GM04503 (cell line): ENCODE measurements around the gene TMPRSS9.
"Not testable (repeated sequence)": the region's sequence is repeated elsewhere in the genome, so short reads cannot be mapped to it uniquely, and the experiment has no call there.

Source experiments
- DNase-seq: peaks from one replicate; pipeline ENCODE4 v3.0.0-alpha.2; 2012; ENCODE audit warnings: low read depth

The TMPRSS9 gene

DNA sequence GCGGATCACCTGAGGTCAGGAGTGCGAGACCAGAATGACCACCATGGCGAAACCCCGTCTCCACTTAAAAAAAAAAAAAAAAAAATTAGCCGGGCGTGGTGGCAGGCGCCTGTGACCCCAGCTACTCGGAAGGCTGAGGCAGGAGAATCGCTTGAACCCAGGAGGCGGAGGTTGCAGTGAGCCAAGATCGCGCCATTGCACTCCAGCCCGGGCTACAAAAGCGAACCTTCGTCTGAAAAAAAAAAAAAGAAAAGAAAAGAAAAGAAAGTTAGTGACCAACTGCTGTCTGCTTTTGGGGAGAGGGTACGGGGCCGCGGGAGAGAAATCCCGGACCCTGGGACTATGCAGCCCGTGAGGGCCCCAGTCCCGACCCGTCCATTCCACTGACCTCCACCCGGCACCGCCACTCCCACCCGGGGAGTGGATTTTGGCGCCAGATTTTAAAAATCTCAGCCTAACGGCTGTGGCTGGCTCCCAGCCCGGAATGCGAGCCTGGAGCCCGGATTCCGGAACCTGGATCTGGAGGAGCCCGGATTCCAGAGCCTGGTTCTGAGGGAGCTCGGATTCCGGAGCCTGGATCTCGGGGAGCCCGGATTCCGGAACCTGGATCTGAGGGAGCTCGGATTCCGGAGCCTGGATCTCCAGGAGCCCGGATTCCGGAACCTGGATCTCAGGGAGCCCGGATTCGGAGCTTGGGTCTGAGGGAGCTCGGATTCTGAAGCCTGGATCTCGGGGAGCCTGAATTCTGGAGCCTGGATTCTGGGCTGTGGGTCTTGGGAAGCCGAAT lies 102.8 kb downstream of the TMPRSS9 start:
- peak; percentile 94 for DNase-seq

DNA sequence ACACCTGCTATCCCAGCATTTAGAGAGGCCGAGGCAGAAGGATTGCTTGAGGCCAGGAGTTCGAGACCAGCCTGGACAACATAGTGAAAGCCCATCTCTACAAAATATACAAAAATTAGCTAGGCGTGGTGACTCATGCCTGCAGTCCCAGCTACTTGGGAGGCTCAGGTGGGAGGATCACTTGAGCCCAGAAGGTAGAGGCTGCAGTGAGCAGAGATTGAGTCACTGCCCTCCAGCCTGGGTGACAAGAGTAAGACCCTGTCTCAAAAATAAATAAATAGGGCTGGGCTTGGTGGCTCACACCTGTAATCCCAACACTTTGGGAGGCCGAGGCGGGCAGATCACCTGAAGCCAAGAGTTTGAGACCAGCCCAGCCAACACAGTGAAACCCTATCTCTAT lies 103.6 kb downstream of the TMPRSS9 start:
- DNase-seq, result not testable (repeated sequence)

DNA sequence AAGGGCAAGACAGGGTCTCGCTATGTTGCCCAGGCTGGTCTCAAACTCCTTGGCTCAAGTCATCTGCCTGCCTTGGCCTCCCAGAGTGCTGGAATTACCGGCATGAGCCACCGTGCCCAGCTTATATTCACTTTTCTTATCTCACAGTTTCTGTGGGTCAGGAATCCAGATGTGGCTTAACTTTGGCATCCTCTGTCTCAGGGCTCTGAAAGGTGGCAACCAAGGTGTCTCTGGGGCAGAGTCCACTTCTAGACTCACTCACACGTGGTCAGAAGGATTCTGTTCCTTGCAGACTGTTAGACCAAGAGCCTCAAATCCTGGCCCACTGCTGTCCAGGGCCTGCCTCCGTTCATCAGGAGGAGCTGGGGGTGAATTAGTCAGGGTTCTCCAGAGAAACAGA lies 104.3 kb downstream of the TMPRSS9 start:
- no peak for DNase-seq

DNA sequence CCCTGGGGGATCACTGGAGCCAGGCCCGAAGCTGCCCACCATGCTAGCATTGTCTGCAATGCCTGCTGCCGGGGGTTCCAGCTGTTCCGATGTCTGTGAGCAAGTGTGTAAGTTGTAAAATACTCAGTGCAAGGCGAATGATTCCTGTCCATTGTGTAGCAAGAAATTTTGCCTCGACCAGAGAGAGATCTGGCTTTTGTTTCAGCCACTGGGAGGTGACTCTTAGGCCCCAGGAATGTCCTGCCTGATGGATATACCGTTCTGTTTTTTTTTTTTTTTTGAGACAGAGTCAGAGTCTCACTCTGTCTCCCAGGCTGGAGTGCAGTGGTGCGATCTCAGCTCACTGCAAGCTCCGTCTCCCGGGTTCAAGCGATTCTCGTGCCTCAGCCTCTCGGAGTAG lies 108.5 kb downstream of the TMPRSS9 start:
- no peak for DNase-seq

DNA sequence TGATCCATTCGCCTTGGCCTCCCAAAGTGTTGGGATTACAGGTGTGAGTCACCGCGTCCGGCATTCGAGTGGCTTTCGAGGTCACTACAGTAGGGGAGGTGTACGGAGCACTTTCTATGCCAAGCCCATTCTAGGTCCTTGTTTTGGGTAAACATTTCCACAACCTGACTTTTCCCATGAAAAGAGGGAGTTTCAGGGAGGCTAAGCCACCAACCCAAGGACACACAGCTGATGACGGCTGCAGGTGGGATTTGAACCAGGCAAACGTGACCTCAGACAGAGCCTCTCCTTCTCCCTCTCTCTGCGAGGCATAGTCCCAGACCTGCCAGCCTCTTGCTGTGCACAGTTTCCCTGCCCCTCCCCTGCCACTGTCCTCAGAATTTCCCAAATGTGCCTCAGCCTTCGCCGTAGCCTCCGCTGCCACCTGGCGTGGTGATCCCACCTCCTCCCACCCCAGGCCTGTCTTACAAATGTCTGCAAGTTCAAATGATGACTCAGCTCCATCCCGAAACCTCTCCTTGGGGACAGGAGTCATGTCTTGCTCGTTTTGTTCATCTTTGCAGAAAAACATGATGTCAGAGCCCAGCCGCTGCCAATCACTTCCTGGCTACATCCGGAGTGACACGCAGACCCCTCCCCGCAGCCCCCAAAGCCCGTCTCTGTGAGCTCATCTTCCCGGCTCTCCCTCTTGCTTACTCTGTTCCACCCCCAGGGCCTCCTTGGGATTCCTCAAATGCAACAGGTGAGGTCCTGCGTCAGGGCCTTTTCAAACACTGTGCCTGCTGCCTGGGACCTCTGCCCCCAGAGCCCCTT lies 109.2 kb downstream of the TMPRSS9 start:
- no peak for DNase-seq

DNA sequence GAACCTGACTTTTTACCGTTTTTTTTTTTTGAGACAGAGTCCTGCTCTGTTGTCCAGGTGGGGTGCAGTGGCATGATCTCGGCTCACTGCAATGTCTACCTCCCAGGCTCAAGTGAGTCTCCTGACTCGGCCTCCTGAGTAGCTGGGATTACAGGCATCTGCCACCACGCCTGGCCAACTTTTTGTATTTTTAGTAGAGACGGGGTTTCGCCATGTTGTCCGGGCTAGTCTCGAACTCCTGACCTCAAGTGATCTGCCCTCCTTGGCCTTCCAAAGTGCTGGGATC lies 109.8 kb downstream of the TMPRSS9 start:
- DNase-seq, result not testable (repeated sequence)

DNA sequence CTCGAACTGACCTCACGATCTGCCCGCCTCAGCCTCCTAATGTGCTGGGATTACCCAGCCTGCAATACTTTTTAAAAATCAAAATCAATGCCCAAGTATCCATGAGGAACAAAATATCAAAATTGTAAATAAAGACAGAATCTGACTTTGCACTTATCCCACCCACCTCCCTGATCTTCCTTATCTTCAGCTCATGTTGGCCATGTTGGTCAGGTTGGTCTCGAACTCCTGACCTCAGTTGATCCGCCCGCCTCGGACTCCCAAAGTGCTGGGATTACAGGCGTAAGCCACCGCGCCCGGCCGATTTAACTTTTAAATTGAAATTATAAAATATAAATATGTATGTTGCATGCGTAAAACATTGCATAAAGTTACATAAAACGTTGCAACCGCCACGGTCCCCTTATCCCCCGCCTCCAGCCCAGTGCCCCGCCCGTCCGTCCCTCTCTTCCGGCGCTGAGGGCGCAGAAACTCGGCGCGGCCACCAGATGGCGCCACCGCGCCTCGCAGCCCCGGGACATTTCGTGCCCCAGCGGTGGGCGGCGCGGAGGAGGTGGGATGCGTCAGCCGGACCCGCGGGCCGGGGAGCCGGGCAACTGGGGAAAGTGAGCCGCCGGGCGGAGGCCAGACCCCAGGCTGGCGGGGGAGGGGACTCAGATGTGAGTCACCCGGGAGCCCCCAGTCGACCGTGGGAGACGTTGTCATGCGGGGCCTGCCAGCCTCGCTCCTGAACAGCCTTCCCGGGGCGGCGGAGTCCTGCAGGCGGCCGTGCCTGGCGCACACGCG lies 114.4 kb downstream of the TMPRSS9 start:
- no peak for DNase-seq

DNA sequence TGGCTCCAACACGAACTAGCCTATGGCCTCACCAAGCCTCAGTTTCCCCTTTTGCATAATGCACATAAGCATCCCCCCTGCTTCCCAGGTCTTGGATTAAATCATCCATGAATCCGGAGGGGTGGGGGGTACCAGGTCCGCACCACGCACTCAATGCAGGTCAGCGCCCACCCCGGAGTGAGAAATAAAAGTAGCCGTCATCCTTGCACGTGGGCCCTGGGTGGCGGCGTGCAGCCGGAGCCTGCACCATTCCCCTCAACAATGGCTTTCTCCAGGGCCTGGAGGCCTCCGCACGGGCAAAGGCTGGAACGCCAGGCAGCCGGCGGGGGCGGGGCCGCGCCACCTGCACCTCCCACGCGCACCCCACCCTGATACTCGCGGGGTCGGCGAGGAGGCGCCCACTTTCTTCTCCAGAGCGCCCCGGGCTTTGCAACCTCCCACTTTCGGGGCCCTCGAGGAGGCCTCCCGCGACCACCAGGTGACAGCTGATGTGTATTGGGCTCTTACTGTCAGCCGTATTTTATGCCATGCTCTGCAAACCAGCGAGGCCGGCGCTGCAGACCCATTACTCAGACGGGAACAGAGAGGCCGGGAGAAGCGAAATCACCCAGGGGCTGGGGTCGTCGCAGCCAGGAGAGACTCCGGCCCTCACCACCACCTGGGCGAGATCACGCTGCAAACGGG lies 115.1 kb downstream of the TMPRSS9 start:
- no peak for DNase-seq
